Ramos (cell line): ENCODE data around the gene CCDC106.

Experiments
- in situ Hi-C: fragments of 300-500 bp; cut with MboI; formaldehyde crosslinking; loops from one replicate; pipeline ENCODE4 v1.14.3; 2022; ENCODE audit warnings: low sequenced_read_pairs; ENCODE audit not compliant: unreplicated experiment

CCDC106 gene

DNA sequence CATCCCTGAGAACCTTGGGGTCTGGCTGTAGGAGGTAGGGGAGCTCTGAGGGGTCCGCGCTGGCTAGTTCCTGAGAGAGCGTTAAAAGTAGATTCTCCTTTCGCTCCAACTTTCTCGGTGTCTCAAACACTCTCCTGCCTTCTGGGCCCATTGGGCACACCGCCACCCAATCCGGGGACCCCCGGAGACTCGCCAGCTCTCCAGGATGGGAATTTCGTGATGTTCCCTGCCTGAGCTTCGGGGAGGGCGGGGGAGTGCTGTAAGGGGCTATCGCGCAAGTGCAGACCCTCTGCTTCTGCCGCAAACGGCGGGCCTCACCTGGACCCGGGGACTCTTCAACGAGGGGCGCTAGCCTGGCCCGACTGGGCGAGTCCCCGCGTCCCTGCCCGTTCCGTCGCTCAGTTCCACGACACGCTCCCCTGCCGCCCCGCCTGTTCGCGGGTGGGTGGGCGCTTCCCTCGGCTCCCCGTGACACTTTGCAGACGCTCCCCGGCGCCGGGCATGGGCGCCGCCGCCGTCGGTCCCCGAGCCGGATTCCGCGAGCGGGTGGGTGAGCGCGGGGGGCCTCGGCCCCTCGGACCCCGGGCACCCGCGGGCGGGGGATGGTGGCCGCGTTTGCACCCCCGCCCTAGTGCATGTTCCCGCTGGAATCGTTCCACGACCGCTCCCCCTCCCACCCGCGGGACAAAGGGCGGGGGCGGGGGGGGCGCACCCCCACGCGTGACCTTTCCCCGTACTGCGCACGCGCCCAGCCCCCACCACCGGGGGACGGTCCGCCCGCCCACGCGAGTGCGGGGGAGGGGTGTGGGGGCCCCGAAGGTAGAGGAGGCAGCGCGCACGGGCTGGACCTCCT, at the start of gene CCDC106:
Gene CCDC106 (plus strand): TSS at position 481 of the 853 bp plus-strand sequence. CDS start 835 bp downstream, outside the sequence.
- in situ Hi-C loops: loop anchor here (25.0 kb wide), 1 partner anchor 361 kb away; the partner anchor contains the start of genes BRSK1 and HSPBP1

DNA sequence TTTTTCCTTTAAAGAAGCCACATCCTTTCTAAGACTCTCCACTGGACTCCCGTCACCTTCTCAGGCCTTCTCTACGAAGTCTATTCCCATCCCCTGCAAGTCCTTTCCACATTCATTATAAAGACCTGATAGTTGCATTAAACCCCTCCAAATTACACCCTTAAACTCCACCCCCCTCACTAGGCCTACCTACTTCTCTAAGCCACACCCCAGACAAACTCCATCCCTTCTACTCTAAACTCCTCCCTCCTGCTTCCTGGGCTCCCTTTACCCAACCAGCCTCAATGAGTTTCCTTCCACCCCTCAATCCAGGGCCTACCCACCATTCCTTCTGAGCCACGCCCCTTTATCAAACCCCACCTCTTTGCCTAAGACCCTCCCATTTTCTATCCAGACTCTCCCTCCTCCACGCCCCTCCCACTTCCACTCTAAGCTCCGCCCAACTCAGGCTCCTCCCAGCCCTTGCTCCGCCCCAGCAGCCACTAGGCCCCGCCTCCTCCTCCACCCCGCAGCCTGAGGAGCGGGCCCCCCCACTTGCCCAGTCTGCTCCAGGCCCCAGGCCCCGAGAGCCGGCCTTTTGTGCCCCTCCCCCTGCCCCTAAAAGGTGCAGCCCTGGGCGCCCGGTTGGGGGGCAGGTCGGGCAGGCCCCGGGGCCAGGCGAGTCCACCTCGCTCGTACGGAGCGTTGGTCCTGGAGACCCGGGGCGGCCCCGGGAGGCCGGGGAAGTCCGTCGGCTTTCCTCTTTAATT, 49.1 kb upstream of the CCDC106 start:
- in situ Hi-C loops: no loop called here

DNA sequence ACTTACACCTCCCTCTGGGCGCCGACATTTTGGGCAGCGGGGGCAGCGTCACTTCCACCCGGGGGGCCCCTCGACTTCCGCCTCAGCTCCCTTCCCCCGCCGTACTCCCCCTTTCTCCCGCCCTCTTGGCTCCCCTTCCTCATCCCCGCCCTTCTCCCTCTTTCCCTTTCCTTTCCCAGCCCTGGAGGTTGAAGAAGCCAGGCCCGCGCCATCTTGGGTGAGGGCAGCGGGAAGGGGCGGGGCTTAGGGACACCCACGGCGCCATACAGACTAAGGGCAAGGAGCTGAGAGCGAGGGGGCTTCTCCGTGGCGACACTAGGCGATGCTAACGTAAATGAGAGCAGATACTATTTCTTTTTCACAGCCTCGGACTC, 48.6 kb upstream of the CCDC106 start, which contains the start of gene FIZ1:
Gene FIZ1 (minus strand): TSS at position 50 of the 374 bp plus-strand sequence. CDS start 1,652 bp downstream, outside the sequence.
- in situ Hi-C loops: no loop called here

DNA sequence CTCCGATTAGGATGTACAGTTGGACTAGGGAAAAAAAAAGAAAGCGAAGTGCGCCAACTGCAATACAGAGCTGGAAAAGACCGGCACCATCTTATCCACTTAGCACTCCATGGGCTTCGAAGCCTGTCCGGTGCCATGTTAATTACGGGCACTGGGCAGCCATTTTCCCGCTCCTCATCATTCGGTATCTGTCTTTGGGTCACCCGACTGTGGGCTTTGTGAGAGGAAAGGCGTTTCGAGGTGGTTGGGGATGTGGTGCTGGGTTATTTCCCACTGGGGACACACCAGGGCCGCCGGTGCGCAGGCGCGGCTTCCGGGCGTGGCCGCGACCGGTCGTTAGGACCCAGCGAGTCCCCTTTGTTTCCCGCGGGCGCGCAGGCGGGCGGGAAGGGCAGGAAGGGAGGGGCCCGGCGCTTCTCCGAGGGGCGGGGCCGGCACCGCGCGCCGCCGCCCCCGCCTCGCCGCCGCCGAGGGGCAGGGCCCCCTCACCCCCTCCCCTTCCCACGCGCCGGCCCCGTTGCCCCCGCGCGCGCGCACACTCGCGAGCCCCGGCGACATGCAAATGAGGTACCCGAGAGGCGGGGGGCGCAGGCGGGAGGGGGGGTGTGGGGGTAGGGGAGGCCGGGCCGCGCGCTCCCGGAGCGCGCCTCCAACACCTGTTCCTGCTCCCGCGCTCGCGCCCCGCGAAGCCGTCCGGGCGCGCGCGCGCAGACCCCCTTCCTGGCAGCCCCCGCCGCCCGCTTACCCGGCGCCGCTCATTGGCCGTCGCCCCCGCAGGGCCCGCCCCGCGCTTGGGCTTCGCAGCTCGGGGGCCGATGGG, 48.0 kb upstream of the CCDC106 start, which contains the start of gene ZNF524:
Gene ZNF524 (plus strand): TSS at position 447 of the 820 bp plus-strand sequence. CDS start 1,825 bp downstream, outside the sequence.
- in situ Hi-C loops: no loop called here

DNA sequence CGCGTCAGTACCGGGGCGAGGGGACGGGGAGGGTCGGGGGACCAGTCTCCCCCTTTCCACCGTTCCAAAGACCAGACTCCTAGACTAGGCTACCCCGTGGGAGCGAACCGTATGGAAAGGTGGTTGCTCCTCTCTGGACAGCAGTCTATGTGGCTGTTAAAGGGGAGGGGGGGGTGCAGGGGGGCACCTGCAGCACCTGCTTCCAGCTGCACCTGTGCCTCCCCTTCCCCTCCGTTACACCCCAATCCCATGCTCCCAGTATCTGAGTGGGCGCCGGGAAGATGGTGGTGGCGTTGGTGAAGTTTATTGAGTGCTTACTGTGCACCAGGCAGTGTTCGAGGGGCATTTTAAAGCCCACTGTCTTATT, 47.4 kb upstream of the CCDC106 start:
- in situ Hi-C loops: no loop called here

DNA sequence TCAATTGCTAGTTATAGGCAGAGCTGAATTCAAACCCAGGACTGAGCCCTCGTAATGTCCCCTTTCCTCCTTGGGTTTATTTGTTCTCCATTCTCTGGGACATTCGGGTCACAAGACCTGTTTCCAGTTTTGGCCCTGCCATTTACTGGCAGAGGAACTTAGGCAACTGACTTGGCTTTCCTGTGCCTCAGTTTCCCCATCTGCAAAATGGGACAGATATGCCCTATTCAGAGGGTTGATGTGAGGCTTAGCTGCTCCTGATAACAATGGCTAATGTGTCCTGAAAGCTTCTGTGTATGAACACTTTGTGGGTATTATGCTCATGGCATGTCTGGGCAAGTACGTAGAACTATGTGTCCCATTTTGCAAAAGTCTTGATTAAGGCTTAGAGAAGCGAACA, 46.9 kb upstream of the CCDC106 start:
- in situ Hi-C loops: no loop called here

DNA sequence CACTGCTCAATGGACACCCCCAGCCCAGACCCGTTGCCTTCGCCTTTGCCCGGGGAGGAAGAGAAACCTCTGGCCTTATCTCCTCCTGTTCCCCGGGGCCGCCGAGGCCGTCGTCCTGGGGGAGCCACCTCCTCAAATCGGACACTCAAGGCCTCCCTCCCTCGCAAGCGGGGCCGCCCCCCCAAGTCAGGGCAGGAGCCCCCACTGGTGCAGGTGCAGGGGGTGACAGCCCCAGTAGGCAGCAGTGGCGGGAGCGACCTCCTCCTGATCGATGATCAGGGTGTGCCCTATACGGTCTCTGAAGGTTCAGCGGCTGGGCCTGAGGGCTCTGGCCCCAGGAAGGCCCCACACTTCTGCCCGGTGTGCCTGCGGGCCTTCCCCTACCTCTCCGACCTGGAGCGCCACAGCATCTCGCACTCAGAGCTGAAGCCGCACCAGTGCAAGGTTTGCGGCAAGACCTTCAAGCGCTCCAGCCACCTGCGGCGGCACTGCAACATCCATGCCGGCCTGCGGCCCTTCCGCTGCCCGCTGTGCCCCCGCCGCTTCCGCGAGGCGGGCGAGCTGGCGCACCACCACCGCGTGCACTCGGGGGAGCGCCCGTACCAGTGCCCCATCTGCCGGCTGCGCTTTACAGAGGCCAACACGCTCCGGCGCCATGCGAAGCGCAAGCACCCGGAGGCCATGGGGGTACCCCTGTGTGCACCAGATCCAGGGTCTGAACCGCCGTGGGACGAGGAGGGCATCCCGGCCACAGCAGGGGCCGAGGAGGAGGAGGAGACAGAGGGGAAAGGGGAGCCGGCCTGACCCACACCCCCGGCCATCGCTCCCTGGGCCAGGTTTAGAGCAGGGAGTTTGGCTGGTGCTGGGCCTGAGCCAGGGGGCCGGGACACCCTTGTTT, 45.7 kb upstream of the CCDC106 start:
- in situ Hi-C loops: no loop called here

DNA sequence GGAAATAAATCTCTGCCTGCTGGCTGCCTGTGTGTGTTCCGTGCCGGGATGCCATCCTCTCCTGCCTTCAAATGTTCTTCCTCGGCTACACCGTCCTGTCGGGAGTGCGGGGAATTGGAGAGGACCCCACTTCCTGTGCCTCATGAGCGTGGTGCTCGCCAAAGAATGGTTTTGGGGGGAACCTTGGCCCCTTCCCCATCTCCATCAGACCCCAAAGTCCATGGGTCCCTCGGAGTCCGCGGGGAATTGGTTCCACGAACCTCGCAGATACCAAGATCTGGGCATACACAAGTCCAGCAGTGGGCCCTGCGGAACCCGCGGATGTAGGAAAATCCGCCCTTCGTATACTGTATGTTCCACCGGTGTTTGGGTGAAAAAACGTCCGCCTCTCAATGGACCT, 44.9 kb upstream of the CCDC106 start:
- in situ Hi-C loops: no loop called here

DNA sequence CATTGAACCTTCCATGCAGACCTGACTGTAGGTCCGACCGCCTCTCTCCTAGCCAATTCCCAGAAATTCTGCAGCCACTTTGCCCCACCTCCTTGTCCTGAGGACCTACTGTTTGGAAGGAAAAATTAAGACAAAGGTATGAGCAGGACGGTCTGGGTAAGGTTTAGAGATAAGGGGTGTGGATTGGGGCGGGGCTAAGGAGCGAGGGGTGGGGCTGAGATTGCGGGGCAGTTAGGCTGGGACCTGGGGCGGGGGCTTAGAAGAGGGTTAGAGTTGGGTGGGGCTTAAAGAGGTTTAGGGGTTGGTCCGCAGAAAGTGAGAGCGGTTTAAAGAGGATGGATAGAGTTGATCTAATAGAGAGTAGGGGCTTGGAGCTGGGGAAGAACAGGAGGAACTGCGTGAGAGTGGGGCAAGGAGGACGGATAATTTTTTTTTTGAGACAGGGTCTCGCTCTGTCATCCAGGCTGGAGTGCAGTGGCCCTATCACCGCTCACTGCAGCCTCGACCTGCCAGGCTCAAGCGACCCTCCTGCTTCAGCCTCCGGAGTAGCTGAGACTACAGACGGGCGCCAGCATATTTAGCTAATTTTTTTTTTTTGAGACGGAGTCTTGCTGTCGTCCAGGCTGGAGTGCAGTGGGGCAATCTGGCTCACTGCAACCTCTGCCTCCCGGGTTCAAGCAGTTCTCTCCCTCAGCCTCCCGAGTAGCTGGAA, 44.3 kb upstream of the CCDC106 start:
- in situ Hi-C loops: no loop called here

DNA sequence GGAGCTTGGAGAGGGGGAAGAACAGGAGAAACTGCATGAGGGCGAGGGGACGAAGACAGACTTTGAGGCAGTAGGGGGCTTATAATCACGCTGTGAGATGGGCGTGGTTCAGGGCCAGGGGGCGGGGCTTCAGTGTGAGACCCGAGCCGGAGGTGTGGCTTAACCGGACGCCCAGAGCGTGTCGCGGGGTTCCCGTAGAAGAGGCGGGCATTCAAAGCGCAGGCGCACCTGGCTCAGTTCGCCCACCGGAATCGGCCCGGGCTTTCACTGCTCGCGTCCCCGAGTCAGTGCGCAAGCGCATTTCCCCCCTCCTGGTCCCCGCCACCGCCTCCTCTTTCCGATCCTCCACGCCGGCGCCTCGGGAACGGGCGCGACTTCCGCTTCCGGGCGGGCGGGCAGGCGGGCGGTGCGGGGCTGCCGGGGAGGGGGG, 42.8 kb upstream of the CCDC106 start:
- in situ Hi-C loops: no loop called here

DNA sequence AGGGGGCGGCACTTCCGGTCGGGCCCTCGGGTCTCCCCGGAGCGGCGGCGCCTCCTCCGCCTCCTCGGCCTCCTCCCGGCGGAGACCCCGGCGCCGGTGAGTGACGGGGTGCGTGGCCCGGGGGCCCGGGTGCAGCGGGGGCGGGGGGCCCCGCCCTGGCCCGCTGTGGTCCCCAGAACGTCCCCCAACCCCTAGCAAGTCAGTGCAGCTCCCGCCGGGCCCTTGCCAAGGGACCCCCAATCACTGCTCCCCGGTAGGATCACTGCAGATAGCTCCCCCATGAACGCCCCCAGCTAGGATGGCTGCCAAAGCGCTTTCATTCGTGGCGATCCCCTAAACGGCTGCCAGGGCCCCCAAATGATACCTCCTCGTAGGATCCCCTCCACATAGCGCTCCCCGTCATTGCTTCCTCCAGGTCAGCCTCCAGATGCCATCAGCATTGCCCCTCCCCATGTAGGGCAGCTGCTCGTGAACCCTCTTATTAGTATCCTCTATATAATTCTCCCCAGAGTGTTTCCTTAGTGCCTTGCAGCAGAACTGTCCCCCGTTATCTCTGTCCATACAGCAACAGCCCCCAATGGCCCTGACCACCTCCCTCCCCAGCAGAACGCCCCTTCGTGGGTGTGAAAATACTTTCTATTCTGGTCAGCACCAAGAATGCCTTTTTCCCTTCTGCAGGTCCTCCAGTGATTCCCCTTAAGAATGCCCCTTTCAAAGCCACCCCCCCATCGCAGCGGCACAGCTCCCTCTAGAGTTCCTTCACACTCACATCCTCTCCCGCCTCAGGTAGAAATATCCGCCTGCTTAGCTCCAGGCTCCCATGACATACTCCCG, 42.2 kb upstream of the CCDC106 start, which contains the start of gene ZNF865:
Gene ZNF865 (plus strand): TSS at position 11 of the 834 bp plus-strand sequence. CDS start 7,972 bp downstream, outside the sequence.
- in situ Hi-C loops: no loop called here

DNA sequence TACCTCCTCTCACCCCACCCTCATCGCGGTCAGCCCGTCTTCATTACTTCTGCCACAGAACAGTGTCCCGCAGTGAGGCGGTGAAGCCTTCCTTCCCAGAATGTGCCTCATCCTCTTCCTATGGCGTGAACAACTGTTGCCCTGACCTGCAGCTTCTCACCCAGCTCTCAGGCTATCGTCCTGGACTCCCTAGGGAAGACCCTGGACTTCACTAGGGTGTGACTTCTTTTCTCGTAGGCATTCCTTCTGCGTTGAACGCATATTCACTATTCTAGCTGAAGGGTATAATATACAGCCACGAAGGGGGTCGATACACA, 41.6 kb upstream of the CCDC106 start:
- in situ Hi-C loops: no loop called here

DNA sequence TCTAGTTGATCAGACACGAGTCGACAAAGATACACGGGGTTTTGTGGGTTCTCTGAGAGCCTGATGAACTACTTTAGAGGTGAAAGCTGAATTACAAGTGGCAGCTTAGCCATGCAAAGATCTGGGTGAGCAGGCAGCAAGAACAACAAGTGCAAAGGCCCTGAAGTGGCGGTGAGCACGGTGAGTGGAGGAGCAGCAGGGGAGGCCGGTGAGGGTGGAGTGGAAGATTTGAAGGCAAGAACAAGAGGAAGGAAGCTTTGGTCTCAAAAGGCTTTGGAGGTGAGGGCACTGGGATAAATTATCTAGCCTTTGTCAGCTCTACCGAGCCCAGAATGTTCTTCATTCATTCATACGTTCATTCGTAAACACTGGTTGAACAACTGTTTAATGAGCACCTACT, 41.2 kb upstream of the CCDC106 start:
- in situ Hi-C loops: no loop called here

DNA sequence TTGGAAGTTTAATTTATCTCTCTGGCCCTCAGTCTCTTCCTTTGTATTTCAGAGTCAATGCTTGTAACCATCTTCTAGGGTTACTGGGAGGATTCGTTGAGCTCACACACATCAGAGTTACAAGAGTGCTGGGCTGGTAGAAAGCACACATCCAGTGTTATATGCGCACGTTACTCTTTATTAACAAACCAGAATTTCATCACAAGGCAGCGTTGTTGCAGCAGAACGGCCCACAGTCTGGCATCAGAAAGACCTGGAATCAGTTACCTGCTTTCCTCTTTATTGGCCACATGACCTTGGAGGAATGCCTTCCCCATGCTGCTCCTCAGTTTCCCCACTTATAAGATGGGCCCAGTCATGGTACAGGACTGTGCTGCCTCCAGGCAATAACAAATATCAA, 38.7 kb upstream of the CCDC106 start:
- in situ Hi-C loops: no loop called here

DNA sequence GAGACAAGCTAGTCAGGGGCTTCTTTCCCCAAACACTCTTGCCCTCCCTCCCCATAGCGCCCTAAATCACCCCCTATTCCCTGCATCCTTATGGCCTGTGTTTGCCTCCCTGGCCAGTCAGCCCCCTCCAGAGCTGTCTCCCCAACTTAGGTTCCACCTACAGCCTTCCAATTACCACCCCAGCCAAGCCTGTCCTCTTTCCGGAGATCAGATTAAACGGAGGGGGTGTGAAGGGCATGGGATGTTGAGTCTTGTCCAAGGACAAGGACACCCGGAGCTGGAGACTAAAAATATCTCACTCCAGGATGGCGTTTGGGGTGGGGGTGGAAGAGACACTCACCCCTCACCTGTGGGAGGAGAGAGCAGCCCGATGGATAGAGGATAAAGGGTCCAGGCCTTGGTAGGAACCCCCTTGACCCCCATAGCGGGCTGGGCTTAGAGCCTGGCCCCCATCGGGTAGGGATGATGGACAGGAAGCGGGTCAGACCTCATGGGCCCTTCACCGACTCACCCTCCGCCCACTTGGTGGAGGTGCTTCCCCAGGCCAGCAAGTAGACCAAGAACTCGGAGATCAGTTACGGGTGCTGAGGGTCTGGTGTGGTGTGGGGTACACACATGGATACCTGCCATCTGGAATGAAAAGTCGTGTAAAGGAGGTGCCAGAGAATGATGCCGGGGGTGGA, 36.6 kb upstream of the CCDC106 start:
- in situ Hi-C loops: no loop called here

DNA sequence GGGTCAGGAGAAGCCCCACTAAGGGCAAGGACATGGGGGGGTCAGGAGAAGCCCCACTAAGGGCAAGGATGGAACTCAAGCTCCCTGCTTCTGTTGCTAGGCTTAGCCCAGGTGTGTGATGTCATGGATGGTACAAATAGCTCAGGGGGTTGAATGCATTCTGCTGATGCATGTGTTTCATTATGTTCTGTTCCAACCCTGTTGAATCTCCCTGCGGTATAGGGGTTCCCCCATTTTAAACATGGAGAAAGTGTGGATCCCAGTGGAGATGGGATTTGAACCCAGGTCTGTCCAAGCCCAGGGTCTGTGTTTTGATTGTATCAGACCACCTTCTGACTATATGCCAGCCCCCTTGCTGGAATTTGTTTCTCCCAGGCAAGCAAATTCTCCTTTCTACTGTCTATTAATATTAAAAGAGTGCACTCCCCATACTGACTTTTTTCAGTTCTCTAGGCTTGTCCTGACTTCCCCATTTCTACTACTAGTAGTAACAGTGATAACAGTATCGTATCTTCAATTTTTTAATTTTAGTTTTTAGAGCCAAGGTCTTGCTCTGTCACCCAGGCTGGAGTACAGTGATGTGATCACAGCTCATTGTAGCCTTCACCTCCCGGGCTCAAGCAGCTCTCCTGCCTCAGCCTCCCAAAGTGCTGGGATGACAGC, 35.9 kb upstream of the CCDC106 start:
- in situ Hi-C loops: no loop called here

DNA sequence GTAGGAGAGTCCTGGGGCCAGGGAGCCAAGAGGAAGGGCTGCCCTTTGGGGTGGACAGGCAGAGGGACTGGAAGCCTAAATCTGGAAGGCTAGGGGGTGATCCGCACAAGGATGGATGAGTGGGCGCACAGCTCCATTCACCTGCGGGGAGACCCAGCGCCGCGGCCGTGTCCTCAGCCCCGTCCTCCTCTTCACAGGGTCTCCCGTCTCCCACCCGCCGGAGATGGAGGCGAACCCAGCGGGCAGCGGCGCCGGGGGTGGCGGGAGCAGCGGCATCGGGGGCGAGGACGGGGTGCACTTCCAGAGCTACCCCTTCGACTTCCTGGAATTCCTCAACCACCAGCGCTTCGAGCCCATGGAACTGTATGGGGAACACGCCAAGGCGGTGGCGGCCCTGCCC, 34.6 kb upstream of the CCDC106 start:
- in situ Hi-C loops: no loop called here
